HG02870 (cell line): Measurements from ENCODE around the gene RNU6-8.
A peak's percentile ranks its signal among the peaks of the same experiment; 100 is the strongest.

Experiments
- ATAC-seq: cut with Tn5 transposase; IDR thresholded peaks from one replicate; pipeline ENCODE4 v1.9.1; 2021; ENCODE audit warnings: mild to moderate bottlenecking, moderate library complexity; ENCODE audit not compliant: unreplicated experiment

The RNU6-8 gene

GRCh38 chr14:32205554-32205953, 2.5 kb upstream of the RNU6-8 start:
- no peak for ATAC-seq

GRCh38 chr14:32203928-32204357, 874 bp upstream of the RNU6-8 start:
- ATAC-seq: no peak

GRCh38 chr14:32202491-32202997, 525 bp downstream of the RNU6-8 start:
- ATAC-seq: no peak

GRCh38 chr14:32201816-32202490, 1.1 kb downstream of the RNU6-8 start, which contains the start of gene RNU6-7:
Gene RNU6-7 (plus strand): TSS chr14:32202045.
- no peak for ATAC-seq

- ATAC-seq: peak; percentile 51
Measured at GRCh38 chr14:32201193-32201815, 1.8 kb downstream of the RNU6-8 start.

- ATAC-seq: no peak
Measured at GRCh38 chr14:32200368-32201192, 2.5 kb downstream of the RNU6-8 start.

- peak; percentile 41 for ATAC-seq
Measured at GRCh38 chr14:32197919-32198318, 5.2 kb downstream of the RNU6-8 start.

- ATAC-seq: no peak
Measured at GRCh38 chr14:32195636-32196035, 7.4 kb downstream of the RNU6-8 start.

GRCh38 chr14:32193532-32193931, 9.5 kb downstream of the RNU6-8 start:
- ATAC-seq: no peak

GRCh38 chr14:32192712-32193373, 10.2 kb downstream of the RNU6-8 start:
- no peak for ATAC-seq

- ATAC-seq: no peak
Measured at GRCh38 chr14:32190673-32191072, 12.4 kb downstream of the RNU6-8 start.

- ATAC-seq: no peak
Measured at GRCh38 chr14:32189811-32190210, 13.3 kb downstream of the RNU6-8 start.

- ATAC-seq: no peak
Measured at GRCh38 chr14:32186248-32186647, 16.8 kb downstream of the RNU6-8 start.

- ATAC-seq: no peak
Measured at GRCh38 chr14:32185097-32185496, 18.0 kb downstream of the RNU6-8 start.

- no peak for ATAC-seq
Measured at GRCh38 chr14:32183151-32184058, 19.7 kb downstream of the RNU6-8 start.

GRCh38 chr14:32171469-32171868, 31.6 kb downstream of the RNU6-8 start:
- ATAC-seq: no peak

GRCh38 chr14:32169191-32169590, 33.9 kb downstream of the RNU6-8 start:
- ATAC-seq: no peak

GRCh38 chr14:32167907-32168306, 35.2 kb downstream of the RNU6-8 start:
- no peak for ATAC-seq

- ATAC-seq: no peak
Measured at GRCh38 chr14:32166924-32167323, 36.1 kb downstream of the RNU6-8 start.

GRCh38 chr14:32166029-32166428, 37.0 kb downstream of the RNU6-8 start:
- ATAC-seq: no peak
